Ishikawa (cell line): Measurements from ENCODE around the gene ASS1.

Source experiments
- CEBPB ChIP-seq: IDR thresholded peaks from 2 replicates; pipeline ENCODE4 v1.6.1; 2012
- CREB1 ChIP-seq: IDR thresholded peaks from 2 replicates; pipeline ENCODE4 v1.6.1; 2012; ENCODE audit warnings: low read depth
- EGR1 ChIP-seq: IDR thresholded peaks from 2 replicates; pipeline ENCODE4 v1.6.1; 2012
- EP300 ChIP-seq: IDR thresholded peaks from 2 replicates; pipeline ENCODE4 v1.6.1; 2012; ENCODE audit warnings: borderline replicate concordance
- FOXM1 ChIP-seq: IDR thresholded peaks from 2 replicates; pipeline ENCODE4 v1.6.1; 2012; ENCODE audit warnings: low read depth, borderline replicate concordance
- MAX ChIP-seq: IDR thresholded peaks from 2 replicates; pipeline ENCODE4 v1.6.1; 2012
- NFIC ChIP-seq: IDR thresholded peaks from 2 replicates; pipeline ENCODE4 v1.6.1; 2012
- RAD21 ChIP-seq: IDR thresholded peaks from 2 replicates; pipeline ENCODE4 v1.6.1; 2012; ENCODE audit warnings: low read depth
- REST ChIP-seq: IDR thresholded peaks from 2 replicates; pipeline ENCODE4 v1.6.1; 2012; ENCODE audit warnings: low read depth, mild to moderate bottlenecking
- TAF1 ChIP-seq: IDR thresholded peaks from 2 replicates; pipeline ENCODE4 v1.6.1; 2012; ENCODE audit warnings: low read depth, mild to moderate bottlenecking
- TCF12 ChIP-seq: IDR thresholded peaks from 2 replicates; pipeline ENCODE4 v1.6.1; 2012; ENCODE audit warnings: low read depth
- TEAD4 ChIP-seq: IDR thresholded peaks from 2 replicates; pipeline ENCODE4 v1.6.1; 2012
- USF1 ChIP-seq: IDR thresholded peaks from 2 replicates; pipeline ENCODE4 v1.6.1; 2012
- YY1 ChIP-seq: IDR thresholded peaks from 2 replicates; pipeline ENCODE4 v1.6.1; 2012; ENCODE audit warnings: low read depth
- ZBTB7A ChIP-seq: IDR thresholded peaks from 2 replicates; pipeline ENCODE4 v1.6.1; 2012; ENCODE audit warnings: low read depth

The ASS1 gene

GRCh38 chr9:130463763-130464745, 19.3 kb downstream of the ASS1 start:
- no peak for TF ChIP-seq CEBPB
- no peak for TF ChIP-seq MAX
- TF ChIP-seq CREB1: no peak
- TF ChIP-seq EP300: no peak
- TF ChIP-seq ZBTB7A: no peak
- TF ChIP-seq FOXM1: no peak
- no peak for TF ChIP-seq EGR1
- TF ChIP-seq REST: no peak
- TF ChIP-seq TEAD4: no peak
- TF ChIP-seq RAD21: no peak
- TF ChIP-seq TAF1: no peak

GRCh38 chr9:130465383-130466096, 20.8 kb downstream of the ASS1 start:
- TF ChIP-seq TAF1 (no peak), YY1 (no peak), TCF12 (no peak), RAD21 (no peak), REST (no peak), MAX (no peak), USF1 (no peak), NFIC (no peak), EGR1 (no peak), ZBTB7A (no peak), EP300 (no peak), FOXM1 (no peak), CEBPB (no peak), TEAD4 (no peak), CREB1 (no peak)

- TF ChIP-seq USF1 (no peak), CEBPB (no peak), TAF1 (no peak), TCF12 (no peak), ZBTB7A (no peak), YY1 (no peak), EGR1 (no peak), EP300 (no peak), RAD21 (no peak), CREB1 (no peak), REST (no peak), MAX (no peak), NFIC (no peak), FOXM1 (no peak), TEAD4 (no peak)
These were observed 21.9 kb downstream of the ASS1 start for GRCh38 chr9:130466537-130467217.
